Measurements from ENCODE around the gene JARID2.

The JARID2 gene

GRCh38 chr6:15386756-15387112 lies 140.9 kb downstream of the JARID2 start:
- Histone ChIP-seq H3K27ac (ENCODE audit: low read depth, low read length) (no peak overlapping the region), H4K20me1 (ENCODE audit: low read depth, low read length) (0 out of 2 replicates have a peak, but pooled peaks cover 8% of the 10 kb centered on the region), H2AFZ (ENCODE audit: low read depth, low read length, severe bottlenecking) (no peak overlapping the region), H3K4me2 (ENCODE audit: low read depth, low read length, poor library complexity, severe bottlenecking) (no peak overlapping the region), H3K9me2 (replicated peaks; ENCODE audit: insufficient read depth, low read length) (no peaks in the 10 kb centered on the region), H3K36me3 (ENCODE audit: low read length) (no peaks in the 10 kb centered on the region), H3K9me3 (ENCODE audit: insufficient read depth, low read length) (no peaks in the 10 kb centered on the region), H3K9ac (ENCODE audit: low read length) (no peak overlapping the region), H3K4me3 (ENCODE audit: insufficient read depth, low read length, poor library complexity, severe bottlenecking) (no peak overlapping the region), H3K27me3 (ENCODE audit: low read length) (no peaks in the 10 kb centered on the region), H3F3A (ENCODE audit: insufficient read depth) (no peaks in the 10 kb centered on the region), H3K79me2 (ENCODE audit: insufficient read depth, low read length) (no peaks in the 10 kb centered on the region)
- TF ChIP-seq EZH2phosphoT487 (conservative IDR thresholded peaks at IDR 0.05; ENCODE audit: low read length) (no peak), CTCF (IDR thresholded peaks at IDR 0.05; ENCODE audit: insufficient read depth, low read length, poor library complexity, severe bottlenecking) (no peak)

GRCh38 chr6:15387118-15387517 lies 141.2 kb downstream of the JARID2 start:
- Histone ChIP-seq H3K4me2 (ENCODE audit: low read depth, low read length, poor library complexity, severe bottlenecking) (no peak overlapping the region), H3K9ac (ENCODE audit: low read length) (no peak overlapping the region), H3K79me2 (ENCODE audit: insufficient read depth, low read length) (no peaks in the 10 kb centered on the region), H2AFZ (ENCODE audit: low read depth, low read length, severe bottlenecking) (no peak overlapping the region), H3F3A (ENCODE audit: insufficient read depth) (no peaks in the 10 kb centered on the region), H3K9me3 (ENCODE audit: insufficient read depth, low read length) (no peaks in the 10 kb centered on the region), H3K27me3 (ENCODE audit: low read length) (no peaks in the 10 kb centered on the region), H3K4me3 (ENCODE audit: insufficient read depth, low read length, poor library complexity, severe bottlenecking) (no peak overlapping the region), H4K20me1 (ENCODE audit: low read depth, low read length) (0 out of 2 replicates have a peak, but pooled peaks cover 8% of the 10 kb centered on the region), H3K9me2 (replicated peaks; ENCODE audit: insufficient read depth, low read length) (no peaks in the 10 kb centered on the region), H3K36me3 (ENCODE audit: low read length) (no peaks in the 10 kb centered on the region), H3K27ac (ENCODE audit: low read depth, low read length) (no peak overlapping the region)
- TF ChIP-seq CTCF (IDR thresholded peaks at IDR 0.05; ENCODE audit: insufficient read depth, low read length, poor library complexity, severe bottlenecking): no peak
- no peak for TF ChIP-seq EZH2phosphoT487 (conservative IDR thresholded peaks at IDR 0.05; ENCODE audit: low read length)

- H3K9ac ChIP-seq (ENCODE audit: low read length): no peak overlapping the region
- H3F3A ChIP-seq (ENCODE audit: insufficient read depth): no peaks in the 10 kb centered on the region
- H4K20me1 ChIP-seq (ENCODE audit: low read depth, low read length): peaks cover 15% of the 10 kb centered on the region; the same call in 1 of the 2 replicates
- TF ChIP-seq CTCF (IDR thresholded peaks at IDR 0.05; ENCODE audit: insufficient read depth, low read length, poor library complexity, severe bottlenecking) (no peak), EZH2phosphoT487 (conservative IDR thresholded peaks at IDR 0.05; ENCODE audit: low read length) (no peak)
- H3K27ac ChIP-seq (ENCODE audit: low read depth, low read length): no peak overlapping the region
- H3K9me3 ChIP-seq (ENCODE audit: insufficient read depth, low read length): no peaks in the 10 kb centered on the region
- H3K36me3 ChIP-seq (ENCODE audit: low read length): no peaks in the 10 kb centered on the region
- no peaks in the 10 kb centered on the region for H3K79me2 ChIP-seq (ENCODE audit: insufficient read depth, low read length)
- no peak overlapping the region for H2AFZ ChIP-seq (ENCODE audit: low read depth, low read length, severe bottlenecking)
- H3K9me2 ChIP-seq (replicated peaks; ENCODE audit: insufficient read depth, low read length): no peaks in the 10 kb centered on the region
- H3K27me3 ChIP-seq (ENCODE audit: low read length): no peaks in the 10 kb centered on the region
- no peak overlapping the region for H3K4me2 ChIP-seq (ENCODE audit: low read depth, low read length, poor library complexity, severe bottlenecking)
- H3K4me3 ChIP-seq (ENCODE audit: insufficient read depth, low read length, poor library complexity, severe bottlenecking): no peak overlapping the region
Measured at GRCh38 chr6:15389084-15389764, 143.4 kb downstream of the JARID2 start.

Data from SU-DHL-6 (cell line).